Cardiac muscle cell (in vitro differentiated cells and primary cell): ENCODE data around the gene VGLL4. TPM values are rescaled to one million over a fixed set of nuclear protein-coding genes. Genes with fewer than 3 reads are reported as not detected.

Source experiments
- DNase-seq, 2 donors: peaks; one replicate each; pipeline versions ENCODE4 v3.0.0 to v3.0.0-alpha.2; 2010 to 2017; ENCODE audit warnings: low read depth in 1 of 2, low spot score in 1 of 2
- H3K27ac ChIP-seq: fragments of 200-600 bp; sonication (generic); 2 replicates; pipeline ENCODE4 v1.5.1; 2016
- H3K27me3 ChIP-seq: fragments of 200-600 bp; sonication (generic); 2 replicates; pipeline ENCODE4 v1.6.0; 2016; ENCODE audit warnings: control low read depth
- H3K36me3 ChIP-seq: fragments of 200-600 bp; sonication (generic); 2 replicates; pipeline ENCODE4 v1.5.1; 2016; ENCODE audit warnings: control low read depth
- H3K4me1 ChIP-seq: fragments of 200-600 bp; sonication (generic); 2 replicates; pipeline ENCODE4 v1.8.1; 2017; ENCODE audit warnings: low read depth, mild to moderate bottlenecking, mixed run types
- H3K4me3 ChIP-seq: fragments of 200-600 bp; sonication (generic); 2 replicates; pipeline ENCODE4 v1.5.1; 2016; ENCODE audit warnings: mild to moderate bottlenecking
- H3K9me3 ChIP-seq: fragments of 200-600 bp; sonication (generic); 2 replicates; pipeline ENCODE4 v1.5.1; 2017; ENCODE audit warnings: low read depth, mild to moderate bottlenecking, control low read depth
- polyA plus RNA-seq: library from polyadenylated mRNA; unstranded; fragments of >200 nt; fragmentation: Nextera tagmentation; extraction: Ambion mirVana; gene quantifications from 2 replicates; pipeline ENCODE4 v1.2.1, GENCODE V29; 2016
- total RNA-seq: library from RNA; depleted of rRNA; stranded (reverse); fragments of >200 nt; gene quantifications from 2 replicates; pipeline ENCODE4 v1.2.3, GENCODE V29; 2016
- TF ChIP-seq, protein P1 (sequence below): IDR thresholded peaks from 2 replicates; pipeline ENCODE4 v1.5.1; 2012; ENCODE audit warnings: low read depth, mild to moderate bottlenecking, low read length

The VGLL4 gene
- total and polyA plus RNA-seq, 2 experiments from 2014 or later = 62.9 to 147 TPM

DNA sequence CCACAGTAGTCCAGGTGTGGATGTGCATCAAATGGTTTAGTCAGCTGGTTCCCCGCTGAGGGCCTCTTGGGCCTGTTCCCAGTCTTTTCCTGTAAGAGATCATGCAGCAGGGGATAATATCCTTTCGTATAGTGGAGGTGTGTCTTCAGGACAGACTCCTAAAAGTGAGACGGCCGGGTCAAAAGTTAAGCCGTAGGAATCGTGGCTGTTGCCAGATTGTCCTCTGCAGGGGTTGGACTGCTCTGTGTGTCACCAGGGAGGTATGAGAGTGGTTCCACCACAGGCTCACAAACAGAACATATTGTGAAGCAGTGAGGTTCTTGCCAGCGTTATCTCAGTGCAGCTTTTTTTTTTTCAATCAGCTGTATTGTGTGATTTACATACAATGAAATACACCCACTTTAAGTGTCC is 95.0 kb downstream of the VGLL4 start:
- peak in 1 of 2 donors; percentile 72 for DNase-seq
- TF ChIP-seq, protein P1, sequence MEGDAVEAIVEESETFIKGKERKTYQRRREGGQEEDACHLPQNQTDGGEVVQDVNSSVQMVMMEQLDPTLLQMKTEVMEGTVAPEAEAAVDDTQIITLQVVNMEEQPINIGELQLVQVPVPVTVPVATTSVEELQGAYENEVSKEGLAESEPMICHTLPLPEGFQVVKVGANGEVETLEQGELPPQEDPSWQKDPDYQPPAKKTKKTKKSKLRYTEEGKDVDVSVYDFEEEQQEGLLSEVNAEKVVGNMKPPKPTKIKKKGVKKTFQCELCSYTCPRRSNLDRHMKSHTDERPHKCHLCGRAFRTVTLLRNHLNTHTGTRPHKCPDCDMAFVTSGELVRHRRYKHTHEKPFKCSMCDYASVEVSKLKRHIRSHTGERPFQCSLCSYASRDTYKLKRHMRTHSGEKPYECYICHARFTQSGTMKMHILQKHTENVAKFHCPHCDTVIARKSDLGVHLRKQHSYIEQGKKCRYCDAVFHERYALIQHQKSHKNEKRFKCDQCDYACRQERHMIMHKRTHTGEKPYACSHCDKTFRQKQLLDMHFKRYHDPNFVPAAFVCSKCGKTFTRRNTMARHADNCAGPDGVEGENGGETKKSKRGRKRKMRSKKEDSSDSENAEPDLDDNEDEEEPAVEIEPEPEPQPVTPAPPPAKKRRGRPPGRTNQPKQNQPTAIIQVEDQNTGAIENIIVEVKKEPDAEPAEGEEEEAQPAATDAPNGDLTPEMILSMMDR = no peak
- Histone ChIP-seq H3K27me3 (no peaks in the 10 kb centered on the region), H3K4me3 (no peak overlapping the region), H3K27ac (no peak overlapping the region), H3K4me1 (peaks cover 14% of the 10 kb centered on the region), H3K36me3 (no peaks in the 10 kb centered on the region), H3K9me3 (no peaks in the 10 kb centered on the region)

- Histone ChIP-seq H3K9me3 (no peaks in the 10 kb centered on the region), H3K27me3 (no peaks in the 10 kb centered on the region), H3K36me3 (no peaks in the 10 kb centered on the region), H3K4me3 (no peak overlapping the region), H3K4me1 (peaks cover 14% of the 10 kb centered on the region), H3K27ac (no peak overlapping the region)
- TF ChIP-seq, protein P1 = no peak
- no peak for DNase-seq
Observed at GRCh38 chr3:11547498-11547897, 96.2 kb downstream of the VGLL4 start.

DNA sequence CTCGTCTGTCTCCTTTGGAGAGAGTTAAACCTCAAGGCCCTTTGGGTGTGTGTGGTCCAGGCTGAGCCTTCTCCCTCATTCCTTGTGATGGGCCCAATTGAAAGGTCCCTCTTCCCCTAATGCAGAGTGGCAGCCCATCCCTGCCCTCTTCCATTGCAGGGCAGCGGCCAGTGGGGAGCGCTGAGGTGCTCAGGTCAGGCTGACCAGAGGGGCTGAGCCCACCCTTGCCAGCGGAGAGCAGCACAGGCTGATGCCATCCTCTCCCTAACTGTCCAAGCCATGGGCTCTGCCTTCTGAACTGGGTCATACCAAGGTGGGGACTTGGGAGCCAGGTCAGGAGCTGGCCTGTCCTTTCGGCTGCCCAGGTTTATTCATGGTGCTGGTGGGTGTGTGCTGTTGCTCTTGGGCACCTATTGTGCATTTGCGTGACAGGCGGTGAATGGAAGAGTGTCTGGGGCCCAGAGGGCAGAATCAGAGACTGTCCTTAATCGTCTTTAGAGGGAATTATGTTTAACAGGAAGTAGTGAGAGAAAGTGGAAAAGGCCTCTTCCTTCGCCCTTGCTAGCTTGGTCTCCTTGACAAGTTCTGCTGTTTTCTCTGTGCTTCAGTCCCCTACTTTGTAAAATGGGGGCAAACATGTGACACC is 96.9 kb downstream of the VGLL4 start:
- H3K4me3 ChIP-seq = no peak overlapping the region
- no peaks in the 10 kb centered on the region for H3K36me3 ChIP-seq
- TF ChIP-seq, protein P1 = no peak
- H3K4me1 ChIP-seq = peaks cover 19% of the 10 kb centered on the region
- no peaks in the 10 kb centered on the region for H3K27me3 ChIP-seq
- H3K27ac ChIP-seq = no peak overlapping the region
- DNase-seq = no peak
- H3K9me3 ChIP-seq = no peaks in the 10 kb centered on the region

- H3K4me1 ChIP-seq = peaks cover 21% of the 10 kb centered on the region
- H3K4me3 ChIP-seq = no peak overlapping the region
- H3K27ac ChIP-seq = peak overlapping the region; percentile 69
- H3K27me3 ChIP-seq = no peaks in the 10 kb centered on the region
- DNase-seq = no peak
- no peaks in the 10 kb centered on the region for H3K36me3 ChIP-seq
- no peaks in the 10 kb centered on the region for H3K9me3 ChIP-seq
- TF ChIP-seq, protein P1 = no peak
Observed at GRCh38 chr3:11545186-11545851, 98.4 kb downstream of the VGLL4 start.

DNA sequence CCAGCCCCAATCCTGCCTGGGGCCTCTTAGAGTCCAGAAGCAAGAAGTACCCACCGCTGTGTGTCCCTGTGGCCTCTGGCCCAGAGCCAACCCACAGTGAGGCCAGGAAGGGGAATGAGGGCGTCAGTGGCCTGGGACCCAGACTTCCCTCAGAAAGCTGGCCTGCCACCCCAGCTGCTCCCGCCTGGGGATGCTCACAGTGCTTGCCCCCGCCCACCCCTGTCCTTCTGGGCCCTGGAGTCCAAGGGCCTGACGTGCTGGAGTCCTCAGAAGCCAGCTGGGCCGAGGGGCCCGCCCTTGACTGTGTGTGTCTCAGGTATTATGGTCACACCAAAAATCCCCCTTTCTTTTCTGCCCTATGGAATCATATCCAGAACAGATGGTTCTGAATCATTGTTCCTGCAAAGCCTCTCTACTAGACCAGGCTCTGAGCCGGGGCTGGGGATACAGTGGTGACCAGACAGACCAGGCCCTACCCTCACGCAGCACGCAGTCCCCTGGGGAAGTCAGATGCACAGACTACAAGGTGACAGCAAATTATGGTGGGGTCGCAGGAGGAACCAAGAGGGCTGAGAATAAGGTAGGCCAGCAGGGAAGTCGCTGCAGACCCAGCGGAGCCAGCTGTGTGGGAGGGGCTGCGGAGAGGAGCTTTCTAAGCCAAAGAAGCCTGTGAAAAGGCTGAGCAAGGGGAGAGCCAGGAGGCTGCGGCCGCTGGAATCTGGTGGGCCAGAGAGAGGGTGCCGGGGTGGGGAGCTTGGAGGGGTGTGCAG is 99.1 kb downstream of the VGLL4 start:
- Histone ChIP-seq H3K9me3 (no peaks in the 10 kb centered on the region), H3K27me3 (no peaks in the 10 kb centered on the region), H3K4me1 (peaks cover 21% of the 10 kb centered on the region), H3K27ac (peak overlapping the region; percentile 69), H3K36me3 (no peaks in the 10 kb centered on the region), H3K4me3 (no peak overlapping the region)
- TF ChIP-seq, protein P1 = no peak
- peak; percentile 42 to 48 for DNase-seq
